ENCODE measurements around the gene MCTP1. TPM values are rescaled to one million over a fixed set of nuclear protein-coding genes. Genes with fewer than 3 reads are reported as not detected.

The MCTP1 gene
- total RNA-seq, 1 experiment from 2014 or later: 5.6 TPM

DNA sequence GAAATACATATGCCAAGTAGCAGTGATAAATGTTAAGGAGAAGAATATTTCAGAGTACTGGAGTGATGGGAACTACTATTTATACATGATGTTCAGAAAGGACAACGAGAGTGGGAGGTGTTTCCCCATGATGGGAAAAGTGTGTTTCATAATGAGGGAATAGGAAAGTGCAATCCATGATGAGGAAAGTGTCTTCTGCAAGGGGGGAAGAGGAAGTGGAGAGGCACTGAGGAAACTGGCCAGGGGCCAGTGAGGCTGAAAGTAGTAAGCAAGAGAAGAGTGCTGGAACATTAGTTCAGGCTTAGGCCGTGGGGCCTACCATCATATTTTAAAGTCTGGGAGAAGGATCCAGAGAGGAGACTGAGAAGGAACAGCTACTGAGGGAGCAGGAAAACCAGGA, 339.2 kb downstream of the MCTP1 start (continued):
- TF ChIP-seq, protein P1, sequence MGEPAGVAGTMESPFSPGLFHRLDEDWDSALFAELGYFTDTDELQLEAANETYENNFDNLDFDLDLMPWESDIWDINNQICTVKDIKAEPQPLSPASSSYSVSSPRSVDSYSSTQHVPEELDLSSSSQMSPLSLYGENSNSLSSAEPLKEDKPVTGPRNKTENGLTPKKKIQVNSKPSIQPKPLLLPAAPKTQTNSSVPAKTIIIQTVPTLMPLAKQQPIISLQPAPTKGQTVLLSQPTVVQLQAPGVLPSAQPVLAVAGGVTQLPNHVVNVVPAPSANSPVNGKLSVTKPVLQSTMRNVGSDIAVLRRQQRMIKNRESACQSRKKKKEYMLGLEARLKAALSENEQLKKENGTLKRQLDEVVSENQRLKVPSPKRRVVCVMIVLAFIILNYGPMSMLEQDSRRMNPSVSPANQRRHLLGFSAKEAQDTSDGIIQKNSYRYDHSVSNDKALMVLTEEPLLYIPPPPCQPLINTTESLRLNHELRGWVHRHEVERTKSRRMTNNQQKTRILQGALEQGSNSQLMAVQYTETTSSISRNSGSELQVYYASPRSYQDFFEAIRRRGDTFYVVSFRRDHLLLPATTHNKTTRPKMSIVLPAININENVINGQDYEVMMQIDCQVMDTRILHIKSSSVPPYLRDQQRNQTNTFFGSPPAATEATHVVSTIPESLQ (CRISPR knock-in tag; IDR thresholded peaks at IDR 0.05): no peak
- TF ChIP-seq, protein P2, sequence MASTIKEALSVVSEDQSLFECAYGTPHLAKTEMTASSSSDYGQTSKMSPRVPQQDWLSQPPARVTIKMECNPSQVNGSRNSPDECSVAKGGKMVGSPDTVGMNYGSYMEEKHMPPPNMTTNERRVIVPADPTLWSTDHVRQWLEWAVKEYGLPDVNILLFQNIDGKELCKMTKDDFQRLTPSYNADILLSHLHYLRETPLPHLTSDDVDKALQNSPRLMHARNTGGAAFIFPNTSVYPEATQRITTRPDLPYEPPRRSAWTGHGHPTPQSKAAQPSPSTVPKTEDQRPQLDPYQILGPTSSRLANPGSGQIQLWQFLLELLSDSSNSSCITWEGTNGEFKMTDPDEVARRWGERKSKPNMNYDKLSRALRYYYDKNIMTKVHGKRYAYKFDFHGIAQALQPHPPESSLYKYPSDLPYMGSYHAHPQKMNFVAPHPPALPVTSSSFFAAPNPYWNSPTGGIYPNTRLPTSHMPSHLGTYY (CRISPR knock-in tag; IDR thresholded peaks at IDR 0.05): no peak
- no peak for TF ChIP-seq HMGA2 (CRISPR knock-in tag; IDR thresholded peaks at IDR 0.05)
- no peak for TF ChIP-seq MLX (CRISPR knock-in tag; IDR thresholded peaks at IDR 0.05)

GRCh38 chr5:94944160-94944559, 340.7 kb downstream of the MCTP1 start:
- DNase-seq (ENCODE audit: low spot score) (no peak), ATAC-seq (no peak)
- no peaks in the 10 kb centered on the region for H3K36me3 Mint-ChIP-seq
- H3K9me3 Mint-ChIP-seq: no peaks in the 10 kb centered on the region
- POLR2A ChIA-PET: interaction anchor here (0.5 kb wide), 2 partner anchors 391 to 803 kb away, joined by 4 read pairs; no protein-coding TSS in a partner anchor
- H3K27ac Mint-ChIP-seq: no peak overlapping the region
- no peak overlapping the region for H3K4me3 Mint-ChIP-seq
- peaks cover 12% of the 10 kb centered on the region for H3K4me1 Mint-ChIP-seq
- CTCF ChIA-PET: no interaction called here
- no peaks in the 10 kb centered on the region for H3K27me3 Mint-ChIP-seq (ENCODE audit: low read depth)
- TF ChIP-seq, protein P3, sequence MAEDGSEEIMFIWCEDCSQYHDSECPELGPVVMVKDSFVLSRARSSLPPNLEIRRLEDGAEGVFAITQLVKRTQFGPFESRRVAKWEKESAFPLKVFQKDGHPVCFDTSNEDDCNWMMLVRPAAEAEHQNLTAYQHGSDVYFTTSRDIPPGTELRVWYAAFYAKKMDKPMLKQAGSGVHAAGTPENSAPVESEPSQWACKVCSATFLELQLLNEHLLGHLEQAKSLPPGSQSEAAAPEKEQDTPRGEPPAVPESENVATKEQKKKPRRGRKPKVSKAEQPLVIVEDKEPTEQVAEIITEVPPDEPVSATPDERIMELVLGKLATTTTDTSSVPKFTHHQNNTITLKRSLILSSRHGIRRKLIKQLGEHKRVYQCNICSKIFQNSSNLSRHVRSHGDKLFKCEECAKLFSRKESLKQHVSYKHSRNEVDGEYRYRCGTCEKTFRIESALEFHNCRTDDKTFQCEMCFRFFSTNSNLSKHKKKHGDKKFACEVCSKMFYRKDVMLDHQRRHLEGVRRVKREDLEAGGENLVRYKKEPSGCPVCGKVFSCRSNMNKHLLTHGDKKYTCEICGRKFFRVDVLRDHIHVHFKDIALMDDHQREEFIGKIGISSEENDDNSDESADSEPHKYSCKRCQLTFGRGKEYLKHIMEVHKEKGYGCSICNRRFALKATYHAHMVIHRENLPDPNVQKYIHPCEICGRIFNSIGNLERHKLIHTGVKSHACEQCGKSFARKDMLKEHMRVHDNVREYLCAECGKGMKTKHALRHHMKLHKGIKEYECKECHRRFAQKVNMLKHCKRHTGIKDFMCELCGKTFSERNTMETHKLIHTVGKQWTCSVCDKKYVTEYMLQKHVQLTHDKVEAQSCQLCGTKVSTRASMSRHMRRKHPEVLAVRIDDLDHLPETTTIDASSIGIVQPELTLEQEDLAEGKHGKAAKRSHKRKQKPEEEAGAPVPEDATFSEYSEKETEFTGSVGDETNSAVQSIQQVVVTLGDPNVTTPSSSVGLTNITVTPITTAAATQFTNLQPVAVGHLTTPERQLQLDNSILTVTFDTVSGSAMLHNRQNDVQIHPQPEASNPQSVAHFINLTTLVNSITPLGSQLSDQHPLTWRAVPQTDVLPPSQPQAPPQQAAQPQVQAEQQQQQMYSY (CRISPR knock-in tag; IDR thresholded peaks at IDR 0.05): no peak
- TF ChIP-seq OVOL2 (CRISPR knock-in tag; IDR thresholded peaks at IDR 0.05; ENCODE audit: borderline replicate concordance) (no peak), ZNF232 (CRISPR knock-in tag; IDR thresholded peaks at IDR 0.05) (no peak), GTF2I (CRISPR knock-in tag; conservative IDR thresholded peaks at IDR 0.05) (no peak), CREB1 (CRISPR knock-in tag; IDR thresholded peaks at IDR 0.05) (no peak), AFF4 (CRISPR knock-in tag; IDR thresholded peaks at IDR 0.05; ENCODE audit: borderline replicate concordance) (no peak), ZNF396 (CRISPR knock-in tag; IDR thresholded peaks at IDR 0.05; ENCODE audit: borderline replicate concordance) (no peak), ZBTB43 (CRISPR knock-in tag; IDR thresholded peaks at IDR 0.05) (no peak), ZNF416 (CRISPR knock-in tag; IDR thresholded peaks at IDR 0.05) (no peak), MAX (CRISPR knock-in tag; IDR thresholded peaks at IDR 0.05) (no peak), ZNF219 (CRISPR knock-in tag; IDR thresholded peaks at IDR 0.05; ENCODE audit: borderline replicate concordance) (no peak), GABPB1 (CRISPR knock-in tag; IDR thresholded peaks at IDR 0.05) (no peak)
- TF ChIP-seq, protein P4, sequence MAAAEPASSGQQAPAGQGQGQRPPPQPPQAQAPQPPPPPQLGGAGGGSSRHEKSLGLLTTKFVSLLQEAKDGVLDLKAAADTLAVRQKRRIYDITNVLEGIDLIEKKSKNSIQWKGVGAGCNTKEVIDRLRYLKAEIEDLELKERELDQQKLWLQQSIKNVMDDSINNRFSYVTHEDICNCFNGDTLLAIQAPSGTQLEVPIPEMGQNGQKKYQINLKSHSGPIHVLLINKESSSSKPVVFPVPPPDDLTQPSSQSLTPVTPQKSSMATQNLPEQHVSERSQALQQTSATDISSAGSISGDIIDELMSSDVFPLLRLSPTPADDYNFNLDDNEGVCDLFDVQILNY (CRISPR knock-in tag; IDR thresholded peaks at IDR 0.05): no peak
- TF ChIP-seq, protein P1 (CRISPR knock-in tag; IDR thresholded peaks at IDR 0.05): no peak
- TF ChIP-seq, protein P5, sequence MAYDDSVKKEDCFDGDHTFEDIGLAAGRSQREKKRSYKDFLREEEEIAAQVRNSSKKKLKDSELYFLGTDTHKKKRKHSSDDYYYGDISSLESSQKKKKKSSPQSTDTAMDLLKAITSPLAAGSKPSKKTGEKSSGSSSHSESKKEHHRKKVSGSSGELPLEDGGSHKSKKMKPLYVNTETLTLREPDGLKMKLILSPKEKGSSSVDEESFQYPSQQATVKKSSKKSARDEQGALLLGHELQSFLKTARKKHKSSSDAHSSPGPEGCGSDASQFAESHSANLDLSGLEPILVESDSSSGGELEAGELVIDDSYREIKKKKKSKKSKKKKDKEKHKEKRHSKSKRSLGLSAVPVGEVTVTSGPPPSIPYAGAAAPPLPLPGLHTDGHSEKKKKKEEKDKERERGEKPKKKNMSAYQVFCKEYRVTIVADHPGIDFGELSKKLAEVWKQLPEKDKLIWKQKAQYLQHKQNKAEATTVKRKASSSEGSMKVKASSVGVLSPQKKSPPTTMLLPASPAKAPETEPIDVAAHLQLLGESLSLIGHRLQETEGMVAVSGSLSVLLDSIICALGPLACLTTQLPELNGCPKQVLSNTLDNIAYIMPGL (CRISPR knock-in tag; IDR thresholded peaks at IDR 0.05): no peak

Measured in WTC11 (cell line).